DND-41 (cell line): ENCODE results near the gene AGAP1.

Experiments used
- ATAC-seq: fragments of 200-7000 bp; cut with Tn5 transposase; 3 replicates; pipeline ENCODE4 v1.9.1; 2021; ENCODE audit warnings: low read depth; ENCODE audit not compliant: insufficient read depth
- DNase-seq: peaks from one replicate; pipeline ENCODE4 v3.0.0-alpha.2; 2020
- H2AFZ ChIP-seq: 2 replicates; pipeline ENCODE4 v1.6.0; 2012; ENCODE audit warnings: low read depth, low read length
- H3K27ac ChIP-seq: 2 replicates; pipeline ENCODE4 v1.5.1; 2012; ENCODE audit warnings: low read length, inconsistent platforms
- H3K27me3 ChIP-seq: fragments of 200-600 bp; sonication (generic); 2 replicates; pipeline ENCODE4 v1.6.0; 2012; ENCODE audit warnings: low read length, mild to moderate bottlenecking, inconsistent platforms; ENCODE audit not compliant: insufficient read depth, poor library complexity
- H3K36me3 ChIP-seq: 2 replicates; pipeline ENCODE4 v1.5.1; 2012; ENCODE audit warnings: low read length, inconsistent platforms; ENCODE audit not compliant: insufficient read depth
- H3K4me1 ChIP-seq: 2 replicates; pipeline ENCODE4 v1.5.1; 2012; ENCODE audit warnings: mild to moderate bottlenecking, low read length; ENCODE audit not compliant: insufficient read depth
- H3K4me2 ChIP-seq: 2 replicates; pipeline ENCODE4 v1.6.0; 2012; ENCODE audit warnings: mild to moderate bottlenecking, moderate library complexity, low read length, inconsistent platforms; ENCODE audit not compliant: insufficient read depth
- H3K4me3 ChIP-seq, 2 experiments: fragments of 200-600 bp in 1 of 2; shearing (Covaris generic) in 1 of 2; 2 replicates each; pipeline ENCODE4 v1.5.1; 2012 to 2016; ENCODE audit warnings: inconsistent platforms in 2 of 2, low read length in 2 of 2, mild to moderate bottlenecking in 2 of 2, low read depth in 1 of 2, moderate library complexity in 1 of 2
- H3K79me2 ChIP-seq: 2 replicates; pipeline ENCODE4 v1.6.0; 2012; ENCODE audit warnings: low read length, inconsistent platforms; ENCODE audit not compliant: insufficient read depth
- H3K9ac ChIP-seq: 2 replicates; pipeline ENCODE4 v1.6.0; 2012; ENCODE audit warnings: low read depth, mild to moderate bottlenecking, inconsistent platforms, low read length, moderate library complexity
- H3K9me3 ChIP-seq: 2 replicates; pipeline ENCODE4 v1.5.1; 2012; ENCODE audit warnings: low read length, moderate library complexity, mild to moderate bottlenecking, inconsistent platforms; ENCODE audit not compliant: insufficient read depth, severe bottlenecking
- H4K20me1 ChIP-seq: 2 replicates; pipeline ENCODE4 v1.6.0; 2012; ENCODE audit warnings: low read length; ENCODE audit not compliant: insufficient read depth
- CTCF ChIP-seq: IDR thresholded peaks from 2 replicates; pipeline ENCODE4 v1.5.1; 2012; ENCODE audit warnings: borderline replicate concordance, low read length, moderate library complexity, mild to moderate bottlenecking; ENCODE audit not compliant: poor library complexity, severe bottlenecking; ENCODE audit errors: extremely low read depth
- EZH2 ChIP-seq: IDR thresholded peaks from 3 replicates; pipeline ENCODE4 v1.6.1; 2012; ENCODE audit warnings: borderline replicate concordance, low read depth, mild to moderate bottlenecking, moderate library complexity, low read length, inconsistent platforms; ENCODE audit not compliant: severe bottlenecking

AGAP1 gene

GRCh38 chr2:235976516-235976915 lies 482.7 kb downstream of the AGAP1 start:
- TF ChIP-seq CTCF (no peak), EZH2 (no peak)
- no peak for ATAC-seq
- no peaks in the 10 kb centered on the region for H3K27me3 ChIP-seq

GRCh38 chr2:235976956-235977355 lies 483.1 kb downstream of the AGAP1 start:
- Histone ChIP-seq H3K27me3 (no peaks in the 10 kb centered on the region), H3K27ac (no peak overlapping the region), H3K9ac (no peak overlapping the region), H3K9me3 (no peaks in the 10 kb centered on the region), H2AFZ (no peak overlapping the region), H3K36me3 (no peaks in the 10 kb centered on the region), H3K4me2 (no peak overlapping the region), H3K4me1 (no peaks in the 10 kb centered on the region), H3K4me3 (no peak overlapping the region), H3K79me2 (no peaks in the 10 kb centered on the region), H4K20me1 (no peaks in the 10 kb centered on the region)
- no peak for TF ChIP-seq EZH2
- TF ChIP-seq CTCF, result no peak
- DNase-seq (no peak), ATAC-seq (no peak)

More at GRCh38 chr2:235976516-235976915, 482.7 kb downstream of the AGAP1 start:
- H4K20me1 ChIP-seq, result no peaks in the 10 kb centered on the region
- no peak for DNase-seq
- H3K4me2 ChIP-seq, result no peak overlapping the region
- H3K9ac ChIP-seq, result no peak overlapping the region
- no peaks in the 10 kb centered on the region for H3K4me1 ChIP-seq
- no peak overlapping the region for H2AFZ ChIP-seq
- H3K36me3 ChIP-seq, result no peaks in the 10 kb centered on the region
- H3K79me2 ChIP-seq, result no peaks in the 10 kb centered on the region
- no peaks in the 10 kb centered on the region for H3K9me3 ChIP-seq
- H3K27ac ChIP-seq, result no peak overlapping the region
- H3K4me3 ChIP-seq, result no peak overlapping the region

GRCh38 chr2:235977445-235977844 lies 483.6 kb downstream of the AGAP1 start:
- H3K9me3 ChIP-seq, result no peaks in the 10 kb centered on the region
- H3K4me2 ChIP-seq, result no peak overlapping the region
- no peaks in the 10 kb centered on the region for H3K79me2 ChIP-seq
- ATAC-seq, result no peak
- no peak for TF ChIP-seq EZH2
- no peak for TF ChIP-seq CTCF
- H4K20me1 ChIP-seq, result no peaks in the 10 kb centered on the region
- H2AFZ ChIP-seq, result no peak overlapping the region
- H3K27ac ChIP-seq, result no peak overlapping the region
- H3K4me1 ChIP-seq, result no peaks in the 10 kb centered on the region
- no peaks in the 10 kb centered on the region for H3K36me3 ChIP-seq
- no peak overlapping the region for H3K4me3 ChIP-seq
- no peaks in the 10 kb centered on the region for H3K27me3 ChIP-seq
- H3K9ac ChIP-seq, result no peak overlapping the region
- DNase-seq, result no peak

DNA sequence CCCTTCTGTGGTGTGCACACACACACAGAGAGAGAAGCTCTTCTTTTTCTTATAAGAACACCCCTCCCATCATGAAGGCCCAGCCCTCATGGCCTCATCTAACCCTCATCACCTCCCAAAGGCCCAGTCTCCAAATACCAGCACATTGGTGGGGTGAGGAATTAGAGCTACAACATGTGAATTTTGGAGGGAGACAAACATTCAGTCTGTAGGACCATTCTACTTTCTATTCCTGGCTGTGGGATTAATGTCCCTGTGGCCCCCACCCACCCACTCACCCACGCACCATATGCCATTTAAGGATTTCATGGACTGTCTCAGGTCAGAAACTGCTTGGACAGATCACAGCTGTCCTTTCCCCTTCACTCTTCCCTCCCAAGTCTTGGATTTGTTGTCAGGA lies 484.2 kb downstream of the AGAP1 start:
- no peak overlapping the region for H3K4me3 ChIP-seq
- ATAC-seq (no peak), DNase-seq (no peak)
- H3K27ac ChIP-seq, result no peak overlapping the region
- no peaks in the 10 kb centered on the region for H3K4me1 ChIP-seq
- H3K27me3 ChIP-seq, result no peaks in the 10 kb centered on the region
- no peaks in the 10 kb centered on the region for H4K20me1 ChIP-seq
- no peak overlapping the region for H3K4me2 ChIP-seq
- H2AFZ ChIP-seq, result no peak overlapping the region
- no peak overlapping the region for H3K9ac ChIP-seq
- no peak for TF ChIP-seq EZH2
- no peak for TF ChIP-seq CTCF
- H3K36me3 ChIP-seq, result no peaks in the 10 kb centered on the region
- no peaks in the 10 kb centered on the region for H3K79me2 ChIP-seq
- no peaks in the 10 kb centered on the region for H3K9me3 ChIP-seq
